SK-N-SH (cell line): ENCODE measurements around the gene ENPP7. TPM values are rescaled to one million over a fixed set of nuclear protein-coding genes. Genes with fewer than 3 reads are reported as not detected.

ENCODE experiments used
- CTCF ChIA-PET: fragments of 300-600, 350-600 bp; formaldehyde crosslinking; extraction: SDS; loops from one replicate; lab custom pipeline; 2021; lab: Yijun Ruan, JAX
- POLR2A ChIA-PET: fragments of 350-600 bp; sonication (Branson Sonifier 250); formaldehyde crosslinking; extraction: SDS; loops from one replicate; lab custom pipeline; 2020; ENCODE audit warnings: antibody characterized with exemption, inconsistent platforms; lab: Yijun Ruan, JAX
- DNase-seq: peaks from one replicate; pipeline ENCODE4 v3.0.0; 2012
- H2AFZ ChIP-seq: fragments of 200-600 bp; sonication (generic); 2 replicates; pipeline ENCODE4 v1.8.1; 2016; ENCODE audit warnings: antibody characterized with exemption, mild to moderate bottlenecking, low read depth
- H3F3A ChIP-seq: fragments of 200-600 bp; sonication (generic); replicated peaks from 2 replicates; pipeline ENCODE3; 2016; ENCODE audit warnings: antibody characterized with exemption, mild to moderate bottlenecking; ENCODE audit not compliant: insufficient read depth
- H3K27ac ChIP-seq, 2 experiments: fragments of 200-500 bp in 1 of 2; fragments of 200-600 bp in 1 of 2; sonication (Bioruptor generic) in 1 of 2; sonication (generic), shearing (Covaris generic) in 1 of 2; 2 replicates each; pipeline versions ENCODE4 v1.5.1 to v1.6.1; 2014 to 2016; ENCODE audit warnings: low read depth in 2 of 2, inconsistent platforms in 1 of 2, low read length in 1 of 2, mild to moderate bottlenecking in 1 of 2, mixed read lengths in 1 of 2
- H3K27me3 ChIP-seq: fragments of 200-600 bp; sonication (generic), shearing (Covaris generic); 2 replicates; pipeline ENCODE4 v1.6.1; 2016; ENCODE audit warnings: mixed run types; ENCODE audit not compliant: insufficient read depth
- H3K36me3 ChIP-seq, 2 experiments: fragments of 200-500 bp in 1 of 2; fragments of 200-600 bp in 1 of 2; sonication (Bioruptor generic) in 1 of 2; sonication (generic) in 1 of 2; replicated peaks in 1 of 2; 2 replicates each; pipeline versions ENCODE3 to v1.5.1; 2014 to 2016; ENCODE audit warnings: low read length in 1 of 2, mild to moderate bottlenecking in 1 of 2; ENCODE audit not compliant: insufficient read depth in 2 of 2, control insufficient read depth in 1 of 2
- H3K4me1 ChIP-seq, 2 experiments: fragments of 200-500 bp in 1 of 2; fragments of 200-600 bp in 1 of 2; sonication (Bioruptor generic) in 1 of 2; sonication (generic), shearing (Covaris generic) in 1 of 2; 2 replicates each; pipeline versions ENCODE4 v1.5.1 to v1.6.1; 2014 to 2016; ENCODE audit warnings: low read depth in 1 of 2, low read length in 1 of 2, mixed run types in 1 of 2; ENCODE audit not compliant: insufficient read depth in 2 of 2, control insufficient read depth in 1 of 2
- H3K4me2 ChIP-seq: fragments of 200-600 bp; sonication (generic), shearing (Covaris generic); 2 replicates; pipeline ENCODE4 v1.6.1; 2017; ENCODE audit warnings: mixed run types
- H3K4me3 ChIP-seq, 2 experiments: fragments of 200-500 bp in 1 of 2; fragments of 200-600 bp in 1 of 2; sonication (Bioruptor generic) in 1 of 2; sonication (generic), shearing (Covaris generic) in 1 of 2; 2 replicates each; pipeline versions ENCODE4 v1.5.1 to v1.8.1; 2014 to 2016; ENCODE audit warnings: low read depth in 2 of 2, inconsistent platforms in 1 of 2, low read length in 1 of 2, mild to moderate bottlenecking in 1 of 2, mixed read lengths in 1 of 2, moderate library complexity in 1 of 2
- H3K79me2 ChIP-seq: fragments of 200-600 bp; sonication (generic); 2 replicates; pipeline ENCODE4 v1.8.1; 2017; ENCODE audit warnings: mild to moderate bottlenecking; ENCODE audit not compliant: insufficient read depth
- H3K9ac ChIP-seq: fragments of 200-600 bp; sonication (generic); 2 replicates; pipeline ENCODE4 v1.6.1; 2017; ENCODE audit warnings: mixed run types
- H3K9me2 ChIP-seq: fragments of 200-600 bp; sonication (generic); 2 replicates; pipeline ENCODE4 v1.6.1; 2017; ENCODE audit warnings: mixed run types
- H3K9me3 ChIP-seq: fragments of 200-600 bp; sonication (generic); 2 replicates; pipeline ENCODE4 v1.6.1; 2017; ENCODE audit warnings: mixed run types, mild to moderate bottlenecking, moderate library complexity
- H4K20me1 ChIP-seq: fragments of 200-600 bp; sonication (generic); 2 replicates; pipeline ENCODE4 v1.6.1; 2017; ENCODE audit warnings: mild to moderate bottlenecking, mixed run types; ENCODE audit not compliant: insufficient read depth
- CHD2 ChIP-seq: fragments of 150-350 bp; IDR thresholded peaks from 2 replicates; pipeline ENCODE4 v1.6.1; 2018; ENCODE audit warnings: low read length; ENCODE audit not compliant: partially characterized antibody
- ELF1 ChIP-seq: IDR thresholded peaks from 2 replicates; pipeline ENCODE4 v1.4.0; 2012
- EZH2phosphoT487 ChIP-seq: fragments of 200-600 bp; sonication (generic); IDR thresholded peaks from 2 replicates; pipeline ENCODE4 v1.6.1; 2017; ENCODE audit warnings: low read depth, mixed run types, mild to moderate bottlenecking, antibody characterized with exemption, moderate library complexity, borderline replicate concordance
- FOXJ3 ChIP-seq: sonication (generic); formaldehyde crosslinking; IDR thresholded peaks from 2 replicates; pipeline ENCODE4 v1.5.1; 2020; ENCODE audit warnings: mild to moderate bottlenecking, missing genetic modification reagents
- GABPA ChIP-seq: IDR thresholded peaks from 2 replicates; pipeline ENCODE4 v1.4.0; 2012; ENCODE audit warnings: low read depth, mild to moderate bottlenecking
- GATA2 ChIP-seq: sonication (generic); formaldehyde crosslinking; IDR thresholded peaks from 2 replicates; pipeline ENCODE4 v1.5.0; 2020; ENCODE audit warnings: mild to moderate bottlenecking, missing genetic modification reagents
- MEF2A ChIP-seq: IDR thresholded peaks from 2 replicates; pipeline ENCODE4 v1.4.0; 2012; ENCODE audit warnings: low read depth, borderline replicate concordance
- NFIC ChIP-seq: IDR thresholded peaks from 2 replicates; pipeline ENCODE4 v1.4.0; 2012; ENCODE audit warnings: borderline replicate concordance
- NRF1 ChIP-seq: IDR thresholded peaks from 2 replicates; pipeline ENCODE4 v1.6.1; 2012; ENCODE audit warnings: low read depth, mild to moderate bottlenecking, low read length
- POLR2AphosphoS5 ChIP-seq: IDR thresholded peaks from 2 replicates; pipeline ENCODE4 v1.6.1; 2012; ENCODE audit warnings: low read depth, low read length
- RCOR1 ChIP-seq: fragments of 150-350 bp; IDR thresholded peaks from 2 replicates; pipeline ENCODE4 v1.6.1; 2017; ENCODE audit warnings: antibody characterized with exemption, low read length
- RFX5 ChIP-seq: IDR thresholded peaks from 2 replicates; pipeline ENCODE4 v1.6.1; 2012; ENCODE audit warnings: mild to moderate bottlenecking, improper control_type of control experiment, low read length
- TAF1 ChIP-seq: IDR thresholded peaks from 2 replicates; pipeline ENCODE4 v1.6.1; 2012; ENCODE audit warnings: low read depth, mild to moderate bottlenecking, low read length, moderate library complexity, borderline replicate concordance
- TCF12 ChIP-seq: IDR thresholded peaks from 2 replicates; pipeline ENCODE4 v1.4.0; 2012
- TEAD4 ChIP-seq: IDR thresholded peaks from 2 replicates; pipeline ENCODE4 v1.4.0; 2012; ENCODE audit warnings: mild to moderate bottlenecking, borderline replicate concordance; ENCODE audit not compliant: insufficient read depth
- YY1 ChIP-seq: IDR thresholded peaks from 2 replicates; pipeline ENCODE4 v1.4.0; 2012; ENCODE audit warnings: low read depth, mild to moderate bottlenecking
- WGBS: methylation state at CpG from one replicate; pipeline ENCODE4 v1.1.6; 2017; ENCODE audit warnings: low lambda C conversion rate; 5-methylcytosine and 5-hydroxymethylcytosine counted together
- polyA plus RNA-seq, 3 experiments: library from polyadenylated mRNA; depleted of rRNA; stranded (reverse); fragments of >200 nt; gene quantifications; 2 replicates each; pipeline ENCODE4 v1.2.3, GENCODE V29; 2012
- TF ChIP-seq, protein P1 (sequence below): fragments of 150-350 bp; IDR thresholded peaks from 2 replicates; pipeline ENCODE4 v1.6.1; 2017; ENCODE audit warnings: antibody characterized with exemption, low read length, low read depth, borderline replicate concordance
- TF ChIP-seq, protein P2 (sequence below): IDR thresholded peaks from 2 replicates; pipeline ENCODE4 v1.4.0; 2012; ENCODE audit warnings: low read depth
- TF ChIP-seq, protein P3 (sequence below): fragments of 150-350 bp; IDR thresholded peaks from 2 replicates; pipeline ENCODE4 v1.6.1; 2016; ENCODE audit warnings: mild to moderate bottlenecking, low read depth, low read length
- TF ChIP-seq, protein P4 (sequence below): IDR thresholded peaks from 2 replicates; pipeline ENCODE4 v1.4.0; 2012; ENCODE audit warnings: low read depth, borderline replicate concordance
- TF ChIP-seq, protein P5 (sequence below): IDR thresholded peaks from 2 replicates; pipeline ENCODE4 v1.4.0; 2012; ENCODE audit warnings: low read depth, borderline replicate concordance
- TF ChIP-seq, protein P6 (sequence below): fragments of 200-600 bp; sonication (generic); IDR thresholded peaks from 2 replicates; pipeline ENCODE4 v1.6.1; 2017; ENCODE audit warnings: antibody characterized with exemption, mild to moderate bottlenecking, moderate library complexity
- TF ChIP-seq, protein P7 (sequence below): IDR thresholded peaks from 2 replicates; pipeline ENCODE4; 2012

ENPP7 gene
- polyA plus RNA-seq, 1 of the 3 experiments (the other 2 are of a cell fraction): not detected

DNA sequence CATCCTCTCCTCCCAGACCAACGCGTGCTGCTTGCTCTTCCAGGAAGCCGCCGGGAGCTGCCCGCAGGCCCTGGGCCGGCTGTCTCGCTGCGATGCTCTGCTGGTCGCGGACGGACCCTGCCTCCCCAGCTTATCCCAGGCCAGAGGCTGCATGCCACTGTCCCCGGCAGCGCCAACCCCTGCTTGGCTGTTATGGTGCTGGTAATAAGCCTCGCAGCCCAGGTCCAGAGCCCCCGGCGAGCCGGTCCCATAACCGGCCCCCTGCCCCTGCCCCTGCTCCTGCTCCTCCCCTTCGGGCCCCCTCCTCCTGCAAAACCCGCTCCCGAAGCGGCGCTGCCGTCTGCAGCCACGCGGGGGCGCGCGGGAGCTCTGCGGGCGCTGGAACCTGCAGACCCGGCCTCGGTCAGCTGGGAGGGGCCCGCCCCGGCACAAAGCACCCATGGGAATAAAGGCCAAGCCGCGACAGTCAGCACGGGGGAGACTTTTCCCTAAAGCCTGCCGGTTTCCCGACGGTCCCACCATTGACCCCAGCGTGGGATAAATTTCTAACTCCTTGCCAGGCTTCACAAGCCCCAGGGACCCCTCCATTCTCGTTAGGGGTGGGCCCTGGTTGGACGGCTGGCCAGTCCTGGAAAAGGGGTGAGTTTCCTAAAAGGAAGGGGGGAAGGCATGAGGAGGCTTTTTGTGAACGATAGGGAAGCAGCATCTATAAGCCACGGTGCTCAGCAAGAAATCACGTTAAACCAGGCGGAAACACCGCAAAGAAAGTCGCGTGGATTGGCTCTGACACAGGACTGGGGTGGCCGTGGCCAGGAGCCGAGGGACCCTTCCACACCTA is 11.2 kb downstream of the ENPP7 start:
- H3K4me2 ChIP-seq: peak overlapping the region; percentile 85
- peak; percentile 99 for DNase-seq
- H3F3A ChIP-seq: peaks cover 3% of the 10 kb centered on the region
- no peaks in the 10 kb centered on the region for H4K20me1 ChIP-seq
- peak overlapping the region; percentile 31; the same call in 1 of the 2 replicates for H2AFZ ChIP-seq
- ChIA-PET POLR2A (interaction anchor here (0.5 to 1.8 kb wide), 5 partner anchors 37 to 69 kb away, joined by 4 to 9 read pairs (median 5); partner anchors contain the start of gene CBX2), CTCF (interaction anchor here (0.5 to 10.7 kb wide), 60 partner anchors 8 to 1589 kb away, joined by 3 to 216 read pairs (median 5); partner anchors contain the start of genes CBX2, CBX4, CBX8 and ENPP7)
- peak overlapping the region in 1 of 2 experiments; percentile 29; a peak in 1 of 4 replicates for H3K27ac ChIP-seq
- H3K36me3 ChIP-seq: no peaks in the 10 kb centered on the region
- peak overlapping the region; percentile 50 to 55; a peak in 3 of 4 replicates for H3K4me3 ChIP-seq
- no peaks in the 10 kb centered on the region for H3K9me2 ChIP-seq
- WGBS: 20% methylated on average over 40 of the region's 53 CpGs
- H3K9ac ChIP-seq: no peak overlapping the region
- no peaks in the 10 kb centered on the region for H3K79me2 ChIP-seq
- no peaks in the 10 kb centered on the region for H3K9me3 ChIP-seq
- H3K4me1 ChIP-seq: peaks cover 0 to 12% of the 10 kb centered on the region in 2 experiments; a peak in 1 of 4 replicates
- peaks cover 42% of the 10 kb centered on the region for H3K27me3 ChIP-seq
- TF ChIP-seq YY1 (no peak), RFX5 (no peak), MEF2A (no peak), NFIC (no peak), ELF1 (no peak), POLR2AphosphoS5 (no peak), RCOR1 (peak; percentile 57), NRF1 (no peak), CHD2 (peak; percentile 26), GATA2 (CRISPR knock-in tag) (no peak), TCF12 (no peak), FOXJ3 (CRISPR knock-in tag) (no peak), TAF1 (no peak), TEAD4 (no peak), GABPA (no peak), EZH2phosphoT487 (no peak)
- TF ChIP-seq, protein P1, sequence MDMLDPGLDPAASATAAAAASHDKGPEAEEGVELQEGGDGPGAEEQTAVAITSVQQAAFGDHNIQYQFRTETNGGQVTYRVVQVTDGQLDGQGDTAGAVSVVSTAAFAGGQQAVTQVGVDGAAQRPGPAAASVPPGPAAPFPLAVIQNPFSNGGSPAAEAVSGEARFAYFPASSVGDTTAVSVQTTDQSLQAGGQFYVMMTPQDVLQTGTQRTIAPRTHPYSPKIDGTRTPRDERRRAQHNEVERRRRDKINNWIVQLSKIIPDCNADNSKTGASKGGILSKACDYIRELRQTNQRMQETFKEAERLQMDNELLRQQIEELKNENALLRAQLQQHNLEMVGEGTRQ: no peak
- TF ChIP-seq, protein P2, sequence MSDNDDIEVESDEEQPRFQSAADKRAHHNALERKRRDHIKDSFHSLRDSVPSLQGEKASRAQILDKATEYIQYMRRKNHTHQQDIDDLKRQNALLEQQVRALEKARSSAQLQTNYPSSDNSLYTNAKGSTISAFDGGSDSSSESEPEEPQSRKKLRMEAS: no peak
- TF ChIP-seq, protein P3, sequence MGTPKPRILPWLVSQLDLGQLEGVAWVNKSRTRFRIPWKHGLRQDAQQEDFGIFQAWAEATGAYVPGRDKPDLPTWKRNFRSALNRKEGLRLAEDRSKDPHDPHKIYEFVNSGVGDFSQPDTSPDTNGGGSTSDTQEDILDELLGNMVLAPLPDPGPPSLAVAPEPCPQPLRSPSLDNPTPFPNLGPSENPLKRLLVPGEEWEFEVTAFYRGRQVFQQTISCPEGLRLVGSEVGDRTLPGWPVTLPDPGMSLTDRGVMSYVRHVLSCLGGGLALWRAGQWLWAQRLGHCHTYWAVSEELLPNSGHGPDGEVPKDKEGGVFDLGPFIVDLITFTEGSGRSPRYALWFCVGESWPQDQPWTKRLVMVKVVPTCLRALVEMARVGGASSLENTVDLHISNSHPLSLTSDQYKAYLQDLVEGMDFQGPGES: no peak
- TF ChIP-seq, protein P4, sequence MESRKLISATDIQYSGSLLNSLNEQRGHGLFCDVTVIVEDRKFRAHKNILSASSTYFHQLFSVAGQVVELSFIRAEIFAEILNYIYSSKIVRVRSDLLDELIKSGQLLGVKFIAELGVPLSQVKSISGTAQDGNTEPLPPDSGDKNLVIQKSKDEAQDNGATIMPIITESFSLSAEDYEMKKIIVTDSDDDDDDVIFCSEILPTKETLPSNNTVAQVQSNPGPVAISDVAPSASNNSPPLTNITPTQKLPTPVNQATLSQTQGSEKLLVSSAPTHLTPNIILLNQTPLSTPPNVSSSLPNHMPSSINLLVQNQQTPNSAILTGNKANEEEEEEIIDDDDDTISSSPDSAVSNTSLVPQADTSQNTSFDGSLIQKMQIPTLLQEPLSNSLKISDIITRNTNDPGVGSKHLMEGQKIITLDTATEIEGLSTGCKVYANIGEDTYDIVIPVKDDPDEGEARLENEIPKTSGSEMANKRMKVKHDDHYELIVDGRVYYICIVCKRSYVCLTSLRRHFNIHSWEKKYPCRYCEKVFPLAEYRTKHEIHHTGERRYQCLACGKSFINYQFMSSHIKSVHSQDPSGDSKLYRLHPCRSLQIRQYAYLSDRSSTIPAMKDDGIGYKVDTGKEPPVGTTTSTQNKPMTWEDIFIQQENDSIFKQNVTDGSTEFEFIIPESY: no peak
- TF ChIP-seq, protein P5, sequence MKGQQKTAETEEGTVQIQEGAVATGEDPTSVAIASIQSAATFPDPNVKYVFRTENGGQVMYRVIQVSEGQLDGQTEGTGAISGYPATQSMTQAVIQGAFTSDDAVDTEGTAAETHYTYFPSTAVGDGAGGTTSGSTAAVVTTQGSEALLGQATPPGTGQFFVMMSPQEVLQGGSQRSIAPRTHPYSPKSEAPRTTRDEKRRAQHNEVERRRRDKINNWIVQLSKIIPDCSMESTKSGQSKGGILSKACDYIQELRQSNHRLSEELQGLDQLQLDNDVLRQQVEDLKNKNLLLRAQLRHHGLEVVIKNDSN: no peak
- TF ChIP-seq, protein P6, sequence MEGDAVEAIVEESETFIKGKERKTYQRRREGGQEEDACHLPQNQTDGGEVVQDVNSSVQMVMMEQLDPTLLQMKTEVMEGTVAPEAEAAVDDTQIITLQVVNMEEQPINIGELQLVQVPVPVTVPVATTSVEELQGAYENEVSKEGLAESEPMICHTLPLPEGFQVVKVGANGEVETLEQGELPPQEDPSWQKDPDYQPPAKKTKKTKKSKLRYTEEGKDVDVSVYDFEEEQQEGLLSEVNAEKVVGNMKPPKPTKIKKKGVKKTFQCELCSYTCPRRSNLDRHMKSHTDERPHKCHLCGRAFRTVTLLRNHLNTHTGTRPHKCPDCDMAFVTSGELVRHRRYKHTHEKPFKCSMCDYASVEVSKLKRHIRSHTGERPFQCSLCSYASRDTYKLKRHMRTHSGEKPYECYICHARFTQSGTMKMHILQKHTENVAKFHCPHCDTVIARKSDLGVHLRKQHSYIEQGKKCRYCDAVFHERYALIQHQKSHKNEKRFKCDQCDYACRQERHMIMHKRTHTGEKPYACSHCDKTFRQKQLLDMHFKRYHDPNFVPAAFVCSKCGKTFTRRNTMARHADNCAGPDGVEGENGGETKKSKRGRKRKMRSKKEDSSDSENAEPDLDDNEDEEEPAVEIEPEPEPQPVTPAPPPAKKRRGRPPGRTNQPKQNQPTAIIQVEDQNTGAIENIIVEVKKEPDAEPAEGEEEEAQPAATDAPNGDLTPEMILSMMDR: peak; percentile 99
- TF ChIP-seq, protein P7, sequence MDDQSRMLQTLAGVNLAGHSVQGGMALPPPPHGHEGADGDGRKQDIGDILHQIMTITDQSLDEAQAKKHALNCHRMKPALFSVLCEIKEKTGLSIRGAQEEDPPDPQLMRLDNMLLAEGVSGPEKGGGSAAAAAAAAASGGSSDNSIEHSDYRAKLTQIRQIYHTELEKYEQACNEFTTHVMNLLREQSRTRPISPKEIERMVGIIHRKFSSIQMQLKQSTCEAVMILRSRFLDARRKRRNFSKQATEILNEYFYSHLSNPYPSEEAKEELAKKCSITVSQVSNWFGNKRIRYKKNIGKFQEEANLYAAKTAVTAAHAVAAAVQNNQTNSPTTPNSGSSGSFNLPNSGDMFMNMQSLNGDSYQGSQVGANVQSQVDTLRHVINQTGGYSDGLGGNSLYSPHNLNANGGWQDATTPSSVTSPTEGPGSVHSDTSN: no peak
